ENCODE data around the gene CCDC9B.

The CCDC9B gene

DNA sequence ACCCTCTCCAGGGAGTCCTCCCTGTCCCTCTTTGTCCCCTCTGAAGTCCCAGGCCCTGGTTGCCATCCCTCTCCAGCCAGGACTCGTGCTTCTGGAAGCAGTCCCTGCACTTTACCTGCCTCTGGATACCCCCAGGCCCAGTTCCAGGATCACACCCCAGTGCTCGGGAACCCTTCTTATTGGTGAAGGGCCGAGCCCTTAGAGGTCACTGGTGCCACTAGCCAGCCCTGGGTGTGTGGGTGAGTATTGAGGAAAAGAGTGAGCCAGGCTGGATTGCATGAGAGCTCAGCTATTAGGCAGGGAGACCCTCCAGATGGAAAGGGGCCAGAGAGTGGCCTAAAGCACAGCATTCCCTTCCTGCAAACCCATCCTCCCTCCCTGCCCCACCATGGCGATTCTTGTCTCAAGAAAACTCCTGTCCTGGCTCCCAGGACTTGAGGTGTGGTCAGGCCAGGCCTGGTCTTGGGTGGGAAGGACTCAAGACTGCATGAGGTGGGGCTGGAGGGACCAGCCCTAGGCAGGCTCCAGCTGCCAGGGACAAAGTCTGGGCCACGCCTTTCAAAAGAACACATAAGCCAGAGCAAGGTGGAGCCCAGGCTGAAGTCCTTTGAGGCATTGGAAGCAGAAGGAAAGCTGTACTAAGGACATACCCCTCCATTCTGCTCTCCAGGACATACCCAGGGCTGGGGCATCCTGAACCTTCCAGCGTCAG, 5.3 kb upstream of the CCDC9B start:
- Histone ChIP-seq H3K4me3 (ENCODE audit: low read depth in 1 of 2, low read length in 1 of 2) (no peak overlapping the region), H3K36me3 (no peaks in the 10 kb centered on the region), H3K4me1 (ENCODE audit: control insufficient read depth in 1 of 2, insufficient read depth in 1 of 2, low read depth in 1 of 2, low read length in 1 of 2) (peaks cover 0 to 7% of the 10 kb centered on the region in 2 experiments), H3K9me3 (no peaks in the 10 kb centered on the region), H3K27me3 (no peaks in the 10 kb centered on the region), H3K27ac (no peak overlapping the region)
- TF ChIP-seq, protein P1, sequence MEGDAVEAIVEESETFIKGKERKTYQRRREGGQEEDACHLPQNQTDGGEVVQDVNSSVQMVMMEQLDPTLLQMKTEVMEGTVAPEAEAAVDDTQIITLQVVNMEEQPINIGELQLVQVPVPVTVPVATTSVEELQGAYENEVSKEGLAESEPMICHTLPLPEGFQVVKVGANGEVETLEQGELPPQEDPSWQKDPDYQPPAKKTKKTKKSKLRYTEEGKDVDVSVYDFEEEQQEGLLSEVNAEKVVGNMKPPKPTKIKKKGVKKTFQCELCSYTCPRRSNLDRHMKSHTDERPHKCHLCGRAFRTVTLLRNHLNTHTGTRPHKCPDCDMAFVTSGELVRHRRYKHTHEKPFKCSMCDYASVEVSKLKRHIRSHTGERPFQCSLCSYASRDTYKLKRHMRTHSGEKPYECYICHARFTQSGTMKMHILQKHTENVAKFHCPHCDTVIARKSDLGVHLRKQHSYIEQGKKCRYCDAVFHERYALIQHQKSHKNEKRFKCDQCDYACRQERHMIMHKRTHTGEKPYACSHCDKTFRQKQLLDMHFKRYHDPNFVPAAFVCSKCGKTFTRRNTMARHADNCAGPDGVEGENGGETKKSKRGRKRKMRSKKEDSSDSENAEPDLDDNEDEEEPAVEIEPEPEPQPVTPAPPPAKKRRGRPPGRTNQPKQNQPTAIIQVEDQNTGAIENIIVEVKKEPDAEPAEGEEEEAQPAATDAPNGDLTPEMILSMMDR (IDR thresholded peaks at IDR 0.05) = no peak

DNA sequence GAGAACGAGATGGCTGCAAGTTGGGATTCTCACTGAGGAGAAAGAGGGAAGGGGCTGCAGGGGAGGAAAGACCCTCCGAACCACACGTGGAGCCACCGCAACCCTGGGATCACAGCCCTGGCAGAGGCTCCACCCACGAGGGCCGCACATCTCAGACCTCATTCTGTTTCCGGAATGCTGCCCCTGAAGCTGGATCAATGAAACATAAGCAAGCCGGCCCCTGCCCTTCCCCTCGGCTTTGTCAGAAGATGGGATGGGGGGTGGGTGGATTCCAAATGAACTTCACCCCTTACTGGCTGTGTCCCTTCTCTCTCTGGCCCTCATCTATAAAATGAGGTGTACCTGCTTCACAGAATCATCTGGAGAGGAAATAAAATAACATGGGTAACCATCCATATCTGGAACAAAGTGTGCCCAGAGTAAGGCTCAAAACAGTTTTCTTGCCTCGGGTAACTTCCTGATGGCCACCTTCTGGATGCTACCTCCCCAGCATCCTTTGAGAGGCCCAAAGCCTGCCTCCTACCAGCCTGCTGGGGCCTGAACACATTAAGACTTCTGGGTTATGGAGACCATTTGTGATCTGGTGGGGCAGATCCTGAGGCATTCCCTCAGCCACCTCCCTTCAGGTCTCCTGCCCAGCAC, 4.6 kb upstream of the CCDC9B start:
- H3K36me3 ChIP-seq = no peaks in the 10 kb centered on the region
- H3K27ac ChIP-seq = no peak overlapping the region
- no peaks in the 10 kb centered on the region for H3K27me3 ChIP-seq
- peaks cover 0 to 13% of the 10 kb centered on the region in 2 experiments for H3K4me1 ChIP-seq (ENCODE audit: control insufficient read depth in 1 of 2, insufficient read depth in 1 of 2, low read depth in 1 of 2, low read length in 1 of 2)
- TF ChIP-seq, protein P1 (IDR thresholded peaks at IDR 0.05) = no peak
- H3K9me3 ChIP-seq = no peaks in the 10 kb centered on the region
- no peak overlapping the region for H3K4me3 ChIP-seq (ENCODE audit: low read depth in 1 of 2, low read length in 1 of 2)

DNA sequence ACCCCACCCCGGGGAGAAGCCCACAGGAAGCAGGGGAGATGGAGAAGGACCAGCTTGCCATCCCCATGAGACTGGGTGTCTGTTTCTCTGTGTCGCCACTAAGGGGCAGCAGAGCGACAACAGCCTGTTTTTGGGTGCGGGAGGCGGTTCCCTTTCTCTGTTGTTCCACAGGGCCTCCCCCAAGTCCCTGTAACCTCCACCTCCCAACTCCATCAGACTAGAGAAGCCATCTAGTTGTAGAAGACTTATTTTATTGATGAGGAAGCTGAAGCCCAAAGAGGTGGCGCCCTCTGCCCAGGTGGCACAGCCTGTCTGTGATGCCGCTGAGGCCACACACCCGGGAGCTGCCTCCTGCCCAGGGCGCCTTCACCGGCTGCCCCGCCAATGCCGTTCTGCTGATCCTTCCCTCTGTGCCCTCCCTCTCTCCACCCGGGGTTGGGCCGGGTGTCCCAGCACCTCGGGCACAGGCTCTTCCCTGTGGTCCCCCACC, 3.9 kb upstream of the CCDC9B start:
- Histone ChIP-seq H3K9me3 (no peaks in the 10 kb centered on the region), H3K27ac (no peak overlapping the region), H3K4me3 (ENCODE audit: low read depth in 1 of 2, low read length in 1 of 2) (no peak overlapping the region), H3K4me1 (ENCODE audit: control insufficient read depth in 1 of 2, insufficient read depth in 1 of 2, low read depth in 1 of 2, low read length in 1 of 2) (peaks cover 0 to 16% of the 10 kb centered on the region in 2 experiments), H3K27me3 (no peaks in the 10 kb centered on the region), H3K36me3 (no peaks in the 10 kb centered on the region)
- TF ChIP-seq, protein P1 (IDR thresholded peaks at IDR 0.05) = peak; percentile 85

DNA sequence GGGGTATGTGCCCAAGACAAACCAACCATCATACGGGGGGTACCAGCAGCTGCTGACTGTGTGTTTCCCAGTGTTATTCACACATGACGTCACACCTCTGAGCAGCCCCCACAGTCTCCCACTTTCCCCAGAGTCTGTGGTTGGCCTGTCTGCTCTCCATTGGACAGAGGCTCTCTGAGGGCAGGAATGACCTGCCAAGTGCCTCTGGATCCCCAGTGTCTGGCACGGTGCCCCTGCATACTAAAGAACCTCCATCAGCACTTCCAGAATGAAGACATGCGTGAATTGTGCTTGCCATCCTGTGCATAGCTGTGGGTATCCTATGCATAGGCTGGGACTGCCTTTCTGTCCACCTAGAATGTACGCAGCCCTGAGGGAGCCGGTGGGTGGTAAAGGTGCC, 3.5 kb upstream of the CCDC9B start:
- TF ChIP-seq, protein P1 (IDR thresholded peaks at IDR 0.05) = no peak
- Histone ChIP-seq H3K27me3 (no peaks in the 10 kb centered on the region), H3K27ac (no peak overlapping the region), H3K9me3 (no peaks in the 10 kb centered on the region), H3K36me3 (no peaks in the 10 kb centered on the region), H3K4me1 (ENCODE audit: control insufficient read depth in 1 of 2, insufficient read depth in 1 of 2, low read depth in 1 of 2, low read length in 1 of 2) (peaks cover 0 to 16% of the 10 kb centered on the region in 2 experiments), H3K4me3 (ENCODE audit: low read depth in 1 of 2, low read length in 1 of 2) (no peak overlapping the region)

DNA sequence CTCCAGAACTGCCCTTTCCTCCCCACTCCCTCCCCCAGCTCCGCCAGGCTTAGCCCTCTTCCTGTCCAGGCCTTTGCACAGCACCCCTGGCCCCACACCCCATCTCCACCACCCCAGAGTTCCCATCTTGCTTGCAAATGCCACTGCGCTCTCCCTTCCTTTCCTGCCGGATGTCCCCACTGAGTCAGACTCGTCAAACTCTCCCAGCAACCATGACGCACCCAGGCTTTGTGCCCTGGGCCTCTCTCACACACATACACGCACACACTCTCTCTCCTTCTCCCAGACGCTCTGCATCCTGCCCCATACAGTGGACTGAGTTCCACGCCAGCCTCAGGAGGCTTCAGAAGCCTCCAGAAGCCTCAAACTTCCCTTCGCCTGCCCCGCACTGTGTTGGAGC, 2.8 kb upstream of the CCDC9B start:
- no peak overlapping the region for H3K4me3 ChIP-seq (ENCODE audit: low read depth in 1 of 2, low read length in 1 of 2)
- TF ChIP-seq, protein P1 (IDR thresholded peaks at IDR 0.05) = no peak
- H3K27me3 ChIP-seq = no peaks in the 10 kb centered on the region
- no peaks in the 10 kb centered on the region for H3K9me3 ChIP-seq
- peaks cover 0 to 16% of the 10 kb centered on the region in 2 experiments for H3K4me1 ChIP-seq (ENCODE audit: control insufficient read depth in 1 of 2, insufficient read depth in 1 of 2, low read depth in 1 of 2, low read length in 1 of 2)
- no peak overlapping the region for H3K27ac ChIP-seq
- no peaks in the 10 kb centered on the region for H3K36me3 ChIP-seq
